CD4-positive, alpha-beta T cell treated with Interleukin-2 at 100 ng/mL for 4 hours (primary cell): ENCODE measurements around the gene RIPK3.
A peak's percentile ranks its signal among the peaks of the same experiment; 100 is the strongest.

Experiments used
- DNase-seq: peaks from one replicate; pipeline ENCODE4 v3.0.0-alpha.2; 2020; ENCODE audit warnings: low spot score

Gene RIPK3

GRCh38 chr14:24343795-24344660 is 4.2 kb upstream of the RIPK3 start:
- DNase-seq: no peak

DNA sequence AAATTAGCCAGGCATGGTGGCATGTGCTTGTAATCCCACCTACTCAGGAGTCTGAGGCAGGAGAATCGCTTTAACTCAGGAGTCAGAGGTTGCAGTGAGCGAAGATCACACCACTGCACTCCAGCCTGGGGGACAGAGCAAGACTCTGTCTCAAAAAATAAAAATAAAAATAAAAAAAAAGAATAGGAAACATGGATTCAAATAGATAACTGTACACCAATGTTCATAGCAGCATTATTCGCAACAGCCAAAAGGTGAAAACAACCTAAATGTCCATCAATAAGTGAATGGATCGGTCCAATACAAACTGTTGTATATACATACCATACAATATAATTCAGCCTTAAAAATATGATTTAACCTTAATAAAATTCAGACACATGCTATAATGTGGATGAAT is 3.1 kb upstream of the RIPK3 start:
- DNase-seq: no peak

- DNase-seq: no peak
These were observed 815 bp upstream of the RIPK3 start for GRCh38 chr14:24340606-24341005.

DNA sequence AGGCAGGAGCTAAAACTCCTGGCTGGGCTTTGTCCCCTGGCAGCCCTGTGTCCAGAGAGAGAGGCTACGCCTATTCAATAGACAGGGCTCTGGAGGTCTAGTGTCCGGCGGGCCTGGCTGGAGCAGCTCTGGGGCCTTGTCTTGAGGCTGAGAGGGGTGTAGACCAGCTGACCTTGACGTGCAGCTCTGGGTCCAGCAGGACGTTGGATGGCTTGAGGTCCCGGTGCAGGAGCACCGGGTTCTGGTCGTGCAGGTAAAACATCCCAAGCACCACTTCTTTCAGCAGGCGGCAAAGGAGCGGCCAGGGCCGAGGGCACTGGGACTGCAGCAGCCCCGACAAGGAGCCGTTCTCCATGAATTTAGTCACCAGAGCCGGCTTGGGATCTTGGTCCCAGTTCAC is 948 bp downstream of the RIPK3 start:
- DNase-seq: no peak

GRCh38 chr14:24337824-24338175 is 2.0 kb downstream of the RIPK3 start:
- DNase-seq: no peak

- DNase-seq: no peak
These were observed 2.5 kb downstream of the RIPK3 start for GRCh38 chr14:24337144-24337823.

GRCh38 chr14:24335461-24336171 is 4.2 kb downstream of the RIPK3 start:
- DNase-seq: no peak

- DNase-seq: peak; percentile 22
These were observed 5.1 kb downstream of the RIPK3 start, which contains the start of gene ADCY4 for GRCh38 chr14:24334431-24335291. ADCY4 (minus strand) TSS chr14:24335071; CDS start chr14:24334652, 419 bp downstream.

GRCh38 chr14:24332268-24332993 is 7.4 kb downstream of the RIPK3 start:
- DNase-seq: peak; percentile 93

DNA sequence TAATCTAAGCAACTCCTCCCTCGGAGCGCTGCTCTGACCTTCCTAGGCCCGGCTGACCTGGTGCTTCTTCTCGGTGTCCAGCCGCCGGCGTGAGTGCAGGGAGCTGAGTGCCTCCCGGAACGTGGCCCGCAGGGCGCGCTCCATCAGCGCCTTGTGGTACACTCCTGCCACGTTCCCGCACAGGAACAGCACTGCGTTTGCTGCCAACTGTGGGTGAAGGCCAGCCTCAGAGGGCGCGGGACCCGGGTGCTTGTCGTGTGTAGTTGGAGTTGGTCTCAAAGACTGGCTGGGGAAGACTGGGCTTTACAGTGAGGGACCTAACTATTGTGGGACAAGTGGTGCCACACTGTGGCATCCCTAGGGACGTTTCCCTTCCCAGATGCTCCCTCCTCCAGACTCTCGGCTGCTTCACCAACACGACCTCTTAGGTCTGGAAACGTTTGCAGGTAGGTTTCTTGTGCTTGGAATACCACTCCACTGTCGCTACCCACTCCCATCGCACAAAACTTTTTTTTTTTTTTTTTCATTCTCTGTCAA is 8.0 kb downstream of the RIPK3 start:
- no peak for DNase-seq

GRCh38 chr14:24330973-24331674 is 8.7 kb downstream of the RIPK3 start:
- DNase-seq: no peak

DNA sequence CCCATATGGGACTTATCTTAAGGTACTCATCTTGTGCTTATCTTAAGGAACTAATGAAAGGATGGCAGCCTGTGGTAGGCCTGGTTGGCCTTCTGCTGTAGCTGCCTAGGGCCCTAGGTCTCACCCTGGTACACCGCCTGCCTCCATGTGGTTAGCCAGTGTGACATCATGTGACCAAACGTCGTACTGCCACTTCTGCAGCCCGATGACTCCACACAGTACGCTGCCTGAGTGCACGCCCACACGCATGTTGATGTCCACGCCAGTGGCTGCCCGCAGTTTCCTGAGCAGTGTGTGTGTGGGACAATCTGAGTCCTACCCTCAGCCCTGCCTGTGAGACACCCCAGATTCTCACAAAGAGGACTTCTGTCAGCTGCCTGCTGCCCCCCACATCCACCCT is 10.1 kb downstream of the RIPK3 start:
- peak; percentile 74 for DNase-seq

DNA sequence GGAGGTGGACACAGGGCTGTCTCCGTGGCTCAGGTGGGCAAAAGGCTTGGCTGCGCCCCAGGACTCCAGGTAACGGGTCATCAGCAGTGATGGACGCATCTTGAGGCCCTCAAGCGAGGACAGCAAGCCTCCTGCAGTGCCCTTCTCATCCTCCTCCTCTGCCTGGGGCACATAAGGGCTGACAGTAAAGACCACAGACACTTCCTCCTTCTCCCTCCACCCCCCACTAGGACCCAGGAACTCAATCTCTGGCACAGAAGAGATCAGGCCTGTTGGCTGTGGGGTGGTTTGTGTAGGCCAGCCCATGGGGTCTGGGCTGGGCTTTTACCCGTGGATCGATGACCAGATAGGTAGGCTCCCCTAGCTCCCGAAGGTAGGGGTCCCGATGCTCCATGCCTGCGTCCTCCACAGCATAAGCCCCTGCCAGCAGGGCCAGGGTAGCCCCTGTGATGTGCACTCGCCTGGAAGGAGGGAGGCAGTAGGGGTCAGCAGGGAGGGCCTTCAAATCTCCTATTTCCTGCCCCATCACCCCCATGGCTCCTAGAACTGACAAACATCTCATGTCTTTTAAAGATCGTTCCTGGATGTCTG is 10.6 kb downstream of the RIPK3 start:
- DNase-seq: no peak

- peak; percentile 25 for DNase-seq
These were observed 11.9 kb downstream of the RIPK3 start for GRCh38 chr14:24327914-24328313.

GRCh38 chr14:24327303-24327702 is 12.5 kb downstream of the RIPK3 start:
- no peak for DNase-seq

DNA sequence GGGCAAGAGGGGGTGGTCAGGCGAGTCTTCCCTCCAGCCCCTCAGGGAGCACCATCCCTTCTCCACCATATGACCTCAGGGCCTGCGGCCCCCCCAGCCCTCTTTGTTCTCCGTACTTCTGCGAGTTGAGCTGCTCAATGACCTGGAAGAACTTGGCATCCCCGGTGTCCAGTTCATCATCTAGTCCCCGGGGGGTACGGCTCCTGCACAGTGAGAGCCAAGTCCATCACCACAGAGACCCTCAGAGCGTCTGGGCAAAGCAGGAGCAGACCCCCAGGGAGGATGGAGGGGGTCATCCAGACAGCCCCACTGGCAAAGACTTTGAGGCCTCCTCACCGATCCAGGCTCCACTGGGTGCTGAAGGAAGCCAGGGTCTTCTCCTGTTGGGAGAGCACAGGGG is 13.8 kb downstream of the RIPK3 start:
- no peak for DNase-seq

DNA sequence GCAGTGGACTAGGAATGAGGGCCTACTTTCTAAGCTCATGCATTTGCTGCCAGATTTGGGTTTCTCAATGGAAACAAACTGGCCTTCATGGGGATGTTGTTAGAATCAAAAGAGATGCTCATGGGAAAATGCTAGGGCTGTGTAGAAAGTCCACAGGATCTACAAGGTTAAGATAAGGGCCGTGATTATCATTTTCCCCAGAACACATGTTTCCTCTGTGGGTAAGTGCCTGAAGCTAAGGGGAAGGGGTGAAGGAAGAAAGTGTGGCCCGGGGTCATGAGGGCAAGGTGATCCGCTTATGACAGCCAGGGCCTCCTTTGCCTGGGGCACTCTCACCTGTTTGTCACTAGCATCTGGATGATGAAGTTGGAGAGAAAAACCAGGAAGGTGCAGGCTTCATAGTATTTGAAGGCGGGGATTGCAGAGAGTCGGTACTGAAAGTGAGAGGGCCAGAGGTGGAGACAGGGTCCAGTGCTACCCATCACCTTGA is 14.7 kb downstream of the RIPK3 start:
- DNase-seq: no peak

DNA sequence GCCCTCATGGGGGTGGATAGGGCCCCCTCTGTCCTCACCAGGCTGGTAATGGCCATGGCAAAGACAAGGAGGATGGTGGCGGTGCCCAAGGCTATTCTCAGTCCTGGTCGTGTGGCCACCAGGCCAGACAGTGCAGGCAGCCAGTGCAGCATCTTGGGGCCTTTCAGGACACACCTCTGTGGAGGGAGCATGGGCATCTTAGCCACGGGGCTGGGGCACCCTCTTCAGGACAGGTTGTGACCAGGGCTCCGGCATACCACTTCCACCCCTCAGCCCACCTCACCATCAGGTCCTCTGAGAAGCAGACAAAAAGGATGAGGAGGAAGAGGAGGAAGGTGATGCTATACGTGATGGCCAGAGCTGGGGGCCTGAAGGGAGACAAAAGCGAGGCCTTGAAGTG is 15.8 kb downstream of the RIPK3 start:
- DNase-seq: no peak

DNA sequence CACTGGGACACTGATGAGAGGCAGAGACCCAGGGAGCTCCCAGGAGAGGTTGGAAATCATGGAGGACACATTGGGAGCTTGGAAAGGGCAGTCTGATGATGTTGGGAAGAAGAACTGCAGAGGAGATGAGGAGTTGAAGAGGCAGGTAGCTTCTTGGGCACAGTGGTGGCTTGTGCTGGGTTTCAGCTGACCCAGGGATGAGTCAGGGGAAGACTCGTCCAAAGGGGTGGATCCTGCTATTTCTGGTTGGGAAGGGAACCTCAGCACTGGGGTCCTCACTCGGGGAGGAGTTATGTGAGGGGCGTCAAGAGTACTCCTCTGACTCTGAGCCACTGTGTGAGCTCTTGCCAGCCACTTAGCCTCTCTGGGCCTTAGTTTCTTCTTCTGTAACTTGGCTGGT is 16.4 kb downstream of the RIPK3 start:
- DNase-seq: no peak

DNA sequence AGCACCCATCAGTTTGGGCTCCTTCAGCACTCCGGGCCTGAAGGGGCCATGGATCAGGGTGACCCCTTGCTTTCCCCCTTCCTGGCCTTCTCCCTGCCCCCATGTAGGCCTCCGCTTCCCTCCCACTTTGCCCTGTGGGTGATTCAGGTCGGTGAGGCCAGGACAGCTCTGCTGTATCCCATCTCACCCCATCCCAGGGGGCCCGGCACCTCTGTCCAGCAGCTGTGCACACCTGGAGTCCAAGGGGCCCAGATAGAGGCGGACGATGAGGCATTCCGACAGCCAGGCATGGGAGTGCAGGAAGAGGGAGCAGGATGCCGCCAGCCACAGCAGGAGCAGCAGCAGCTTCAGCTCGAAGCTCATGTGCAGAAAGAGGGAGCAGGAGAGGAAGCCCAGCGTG is 17.1 kb downstream of the RIPK3 start:
- DNase-seq: no peak
